IMR-90 (cell line): ENCODE data around the gene TBC1D22A. TPM values are rescaled to one million over a fixed set of nuclear protein-coding genes. Genes with fewer than 3 reads are reported as not detected.

ENCODE experiments used
- ATAC-seq: fragments of 200-7000 bp; cut with Tn5 transposase; 2 replicates; pipeline ENCODE4 v1.9.1; 2020; ENCODE audit warnings: low read depth, mild to moderate bottlenecking, moderate library complexity
- BruUV-seq: library from RNA; stranded (reverse); fragments of 400-500 nt; replicated peaks from 2 replicates; lab custom pipeline; 2021; lab: Mats Ljungman, UMichigan
- CTCF ChIA-PET: fragments of 300-600 bp; formaldehyde crosslinking; extraction: SDS; loops from one replicate; lab custom pipeline; 2021; ENCODE audit warnings: antibody characterized with exemption; lab: Yijun Ruan, JAX
- POLR2A ChIA-PET: fragments of 300-600 bp; sonication (Branson Sonifier 250); formaldehyde crosslinking; loops from one replicate; lab custom pipeline; 2022; ENCODE audit warnings: antibody characterized with exemption; ENCODE audit not compliant: unreplicated experiment; lab: Charles Lee
- DNase-seq: peaks from one replicate; pipeline ENCODE4 v3.0.0; 2013
- H2AFZ ChIP-seq: replicated peaks from 2 replicates; pipeline ENCODE3; 2013; ENCODE audit warnings: low read length, mild to moderate bottlenecking; ENCODE audit not compliant: poor library complexity
- H2AK5ac ChIP-seq: 2 replicates; pipeline ENCODE4 v1.6.1; 2013; ENCODE audit warnings: low read depth, low read length, inconsistent platforms
- H2AK9ac ChIP-seq: replicated peaks from 2 replicates; pipeline ENCODE3; 2013; ENCODE audit warnings: mild to moderate bottlenecking, low read depth, low read length, moderate library complexity; ENCODE audit not compliant: poor library complexity
- H2BK120ac ChIP-seq: 2 replicates; pipeline ENCODE4 v1.6.1; 2013; ENCODE audit warnings: low read depth, low read length, inconsistent platforms
- H2BK15ac ChIP-seq: 3 replicates; pipeline ENCODE4 v1.6.1; 2013; ENCODE audit warnings: low read depth, low read length, inconsistent platforms
- H2BK20ac ChIP-seq: 2 replicates; pipeline ENCODE4 v1.6.1; 2013; ENCODE audit warnings: low read depth, mild to moderate bottlenecking, inconsistent platforms, low read length, moderate library complexity
- H2BK5ac ChIP-seq: 2 replicates; pipeline ENCODE4 v1.6.1; 2013; ENCODE audit warnings: mild to moderate bottlenecking, low read depth, low read length, inconsistent platforms; ENCODE audit not compliant: poor library complexity, severe bottlenecking
- H3K14ac ChIP-seq: replicated peaks from 2 replicates; pipeline ENCODE4 v1.6.1; 2013; ENCODE audit warnings: low read depth, low read length, inconsistent platforms
- H3K18ac ChIP-seq: 2 replicates; pipeline ENCODE4 v1.6.1; 2013; ENCODE audit warnings: low read depth, low read length, control low read depth
- H3K23ac ChIP-seq: 2 replicates; pipeline ENCODE4 v1.6.1; 2013; ENCODE audit warnings: low read depth, low read length, inconsistent platforms
- H3K27ac ChIP-seq: 2 replicates; pipeline ENCODE4 v1.5.1; 2013; ENCODE audit warnings: mild to moderate bottlenecking, control low read depth, low read length; ENCODE audit not compliant: insufficient read depth
- H3K27me3 ChIP-seq: 2 replicates; pipeline ENCODE4 v1.6.1; 2013; ENCODE audit warnings: low read length; ENCODE audit not compliant: control insufficient read depth, insufficient read depth
- H3K36me3 ChIP-seq: 2 replicates; pipeline ENCODE4 v1.6.1; 2013; ENCODE audit warnings: low read length, mixed read lengths; ENCODE audit not compliant: control insufficient read depth, insufficient read depth
- H3K4ac ChIP-seq: 2 replicates; pipeline ENCODE4 v1.6.1; 2013; ENCODE audit warnings: low read depth, low read length, inconsistent platforms
- H3K4me1 ChIP-seq: 2 replicates; pipeline ENCODE4 v1.6.1; 2013; ENCODE audit warnings: low read length, mixed read lengths; ENCODE audit not compliant: control insufficient read depth, insufficient read depth
- H3K4me2 ChIP-seq: 2 replicates; pipeline ENCODE4 v1.6.1; 2013; ENCODE audit warnings: low read depth, mild to moderate bottlenecking, control low read depth, low read length, moderate library complexity
- H3K4me3 ChIP-seq: 2 replicates; pipeline ENCODE4 v1.5.1; 2013; ENCODE audit warnings: low read depth, mild to moderate bottlenecking, control low read depth, low read length, moderate library complexity; ENCODE audit not compliant: insufficient read depth
- H3K56ac ChIP-seq: 2 replicates; pipeline ENCODE4 v1.6.1; 2013; ENCODE audit warnings: low read length, inconsistent platforms; ENCODE audit not compliant: insufficient read depth; ENCODE audit errors: extremely low read depth
- H3K79me1 ChIP-seq, 2 experiments: 2 replicates each; pipeline ENCODE4 v1.6.1; 2013; ENCODE audit warnings: low read length in 2 of 2, inconsistent platforms in 1 of 2, low read depth in 1 of 2
- H3K9ac ChIP-seq: 2 replicates; pipeline ENCODE4 v1.6.1; 2013; ENCODE audit warnings: low read depth, low read length, control low read depth
- H3K9me1 ChIP-seq: 2 replicates; pipeline ENCODE4 v1.6.1; 2013; ENCODE audit warnings: low read length, inconsistent platforms; ENCODE audit not compliant: insufficient read depth
- H3K9me3 ChIP-seq: 2 replicates; pipeline ENCODE4 v1.6.1; 2013; ENCODE audit warnings: low read length; ENCODE audit not compliant: control insufficient read depth, insufficient read depth
- H4K20me1 ChIP-seq: 2 replicates; pipeline ENCODE4 v1.6.1; 2013; ENCODE audit warnings: low read length, inconsistent platforms; ENCODE audit not compliant: insufficient read depth
- H4K5ac ChIP-seq: 2 replicates; pipeline ENCODE4 v1.6.1; 2013; ENCODE audit warnings: mild to moderate bottlenecking, low read depth, low read length, control low read depth
- H4K8ac ChIP-seq, 2 experiments: 2 replicates each; pipeline ENCODE4 v1.6.1; 2013; ENCODE audit warnings: low read depth in 2 of 2, low read length in 2 of 2, control low read depth in 1 of 2, inconsistent platforms in 1 of 2
- H4K91ac ChIP-seq: 2 replicates; pipeline ENCODE4 v1.6.1; 2013; ENCODE audit warnings: low read depth, low read length, inconsistent platforms; ENCODE audit not compliant: insufficient read depth
- BHLHE40 ChIP-seq: fragments of 150-350 bp; IDR thresholded peaks from 2 replicates; pipeline ENCODE4 v1.6.1; 2016; ENCODE audit warnings: mild to moderate bottlenecking, low read depth, low read length
- CEBPB ChIP-seq: IDR thresholded peaks from 2 replicates; pipeline ENCODE4 v1.6.1; 2012; ENCODE audit warnings: low read depth, low read length, improper control_type of control experiment
- CHD1 ChIP-seq: IDR thresholded peaks from 2 replicates; pipeline ENCODE4 v1.6.1; 2012; ENCODE audit warnings: low read depth, low read length, improper control_type of control experiment
- FOS ChIP-seq: fragments of 150-350 bp; IDR thresholded peaks from 2 replicates; pipeline ENCODE4 v1.6.1; 2016; ENCODE audit warnings: low read depth, low read length
- MAFK ChIP-seq: IDR thresholded peaks from 2 replicates; pipeline ENCODE4 v1.6.1; 2012; ENCODE audit warnings: low read depth, low read length, improper control_type of control experiment
- MAZ ChIP-seq: IDR thresholded peaks from 2 replicates; pipeline ENCODE4 v1.6.1; 2012; ENCODE audit warnings: low read depth, mild to moderate bottlenecking, low read length, improper control_type of control experiment, moderate library complexity, borderline replicate concordance
- MXI1 ChIP-seq: IDR thresholded peaks from 2 replicates; pipeline ENCODE4 v1.6.1; 2012; ENCODE audit warnings: low read depth, mild to moderate bottlenecking, low read length, moderate library complexity, borderline replicate concordance
- NFE2L2 ChIP-seq: fragments of 150-350 bp; IDR thresholded peaks from 2 replicates; pipeline ENCODE4 v1.6.1; 2016; ENCODE audit warnings: low read depth, mild to moderate bottlenecking, low read length
- POLR2A ChIP-seq: IDR thresholded peaks from 2 replicates; pipeline ENCODE4 v1.6.1; 2012; ENCODE audit warnings: mild to moderate bottlenecking, low read depth, low read length
- RAD21 ChIP-seq: IDR thresholded peaks from 2 replicates; pipeline ENCODE4 v1.6.1; 2012; ENCODE audit warnings: low read length, improper control_type of control experiment
- RCOR1 ChIP-seq: IDR thresholded peaks from 2 replicates; pipeline ENCODE4 v1.6.1; 2012; ENCODE audit warnings: mild to moderate bottlenecking, low read length, improper control_type of control experiment; ENCODE audit not compliant: insufficient replicate concordance
- RFX5 ChIP-seq: IDR thresholded peaks from 2 replicates; pipeline ENCODE4 v1.8.0; 2012; ENCODE audit warnings: low read depth, mild to moderate bottlenecking, low read length, moderate library complexity
- SMC3 ChIP-seq: fragments of 150-350 bp; IDR thresholded peaks from 2 replicates; pipeline ENCODE4 v1.6.1; 2016; ENCODE audit warnings: low read depth, mild to moderate bottlenecking, antibody characterized with exemption, low read length, moderate library complexity
- WGBS, 2 experiments: methylation state at CpG; one replicate each; pipeline versions ENCODE4 v1.1.5 to v1.1.7; 2013; ENCODE audit warnings: missing lambda C conversion rate in 2 of 2; ENCODE audit not compliant: insufficient read length in 1 of 2; ENCODE audit errors: extremely low coverage in 2 of 2; 5-methylcytosine and 5-hydroxymethylcytosine counted together
- dilution Hi-C: fragments of 300-500 bp; cut with HindIII; formaldehyde crosslinking; loops from one replicate; pipeline ENCODE4 v1.14.3; 2018; ENCODE audit warnings: low sequenced_read_pairs; ENCODE audit not compliant: unreplicated experiment
- in situ Hi-C: fragments of 300-500 bp; cut with MboI; formaldehyde crosslinking; loops from 3 replicates; pipeline ENCODE4 v1.14.3; 2019; ENCODE audit warnings: low sequenced_read_pairs, inconsistent platforms, mixed read lengths
- intact Hi-C: fragments of 100-400 bp; cut with micrococcal nuclease; formaldehyde crosslinking; loops from 2 replicates; pipeline ENCODE4 v1.10.0; 2022
- polyA plus RNA-seq, 3 experiments: library from polyadenylated mRNA; depleted of rRNA; stranded (reverse); fragments of >200 nt; gene quantifications; 2 replicates each; pipeline ENCODE4 v1.2.3, GENCODE V29; 2012; ENCODE audit warnings: low replicate concordance in 1 of 3
- total RNA-seq: library from RNA; depleted of rRNA; stranded (reverse); fragments of >200 nt; gene quantifications from 2 replicates; pipeline ENCODE4 v1.2.3, GENCODE V29; 2012
- TF ChIP-seq, protein P1 (sequence below): fragments of 150-350 bp; IDR thresholded peaks from 2 replicates; pipeline ENCODE4 v1.6.1; 2016; ENCODE audit warnings: low read depth, mild to moderate bottlenecking, low read length, moderate library complexity, borderline replicate concordance
- TF ChIP-seq, protein P2 (sequence below): conservative IDR thresholded peaks from 2 replicates; pipeline ENCODE4 v1.5.1; 2012; ENCODE audit warnings: mild to moderate bottlenecking, low read depth, low read length, improper control_type of control experiment
- TF ChIP-seq, protein P3 (sequence below): fragments of 150-350 bp; IDR thresholded peaks from 2 replicates; pipeline ENCODE4 v1.6.1; 2017; ENCODE audit warnings: mild to moderate bottlenecking, antibody characterized with exemption, low read length, low read depth

Gene TBC1D22A
- total and polyA plus RNA-seq, 2 of the 4 experiments (the other 2 are of a cell fraction), result 9.0 to 16.7 TPM

DNA sequence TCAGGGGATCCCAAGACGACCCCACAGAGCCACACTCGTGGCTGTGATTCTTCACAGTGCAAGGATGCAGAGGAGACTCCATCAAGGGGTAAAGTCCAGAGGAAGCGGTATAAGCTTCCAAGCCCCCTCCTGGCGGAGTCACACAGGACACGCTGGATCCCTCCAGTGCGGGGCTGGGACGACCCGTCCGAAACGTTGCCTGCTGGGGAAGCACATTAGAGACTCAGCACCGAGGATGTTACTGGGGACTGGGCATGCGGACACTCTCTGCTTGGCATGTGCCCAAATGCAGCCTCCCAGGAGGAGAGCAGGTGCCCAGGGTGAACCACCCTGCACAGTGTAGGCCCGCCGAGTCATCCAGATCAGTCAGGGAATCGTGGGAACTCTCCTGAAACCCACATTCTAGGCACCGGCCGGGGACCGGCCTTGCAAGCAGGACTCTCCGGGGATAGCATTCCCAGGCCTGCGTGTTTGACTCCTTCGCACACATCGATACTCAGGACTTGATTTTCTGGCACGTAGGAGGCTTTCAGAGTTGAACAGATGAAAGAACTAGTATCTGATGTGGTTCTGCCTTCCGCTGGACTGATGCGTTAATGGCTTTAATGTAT lies 229.8 kb downstream of the TBC1D22A start:
- Histone ChIP-seq H3K36me3 (peaks cover 11% of the 10 kb centered on the region), H3K23ac (no peak overlapping the region), H3K79me1 (peaks cover 0 to 4% of the 10 kb centered on the region in 2 experiments; a peak in 1 of 4 replicates), H3K14ac (no peak overlapping the region), H3K18ac (no peak overlapping the region), H3K4me2 (no peak overlapping the region), H3K4me1 (no peaks in the 10 kb centered on the region), H3K4ac (no peak overlapping the region), H3K56ac (no peak overlapping the region), H3K9me1 (no peaks in the 10 kb centered on the region; the same call in 1 of the 2 replicates), H3K9ac (no peak overlapping the region), H2BK5ac (no peak overlapping the region), H4K5ac (no peak overlapping the region), H4K8ac (no peak overlapping the region), H4K91ac (no peak overlapping the region), H2AK5ac (no peak overlapping the region), H2BK15ac (no peak overlapping the region), H4K20me1 (no peaks in the 10 kb centered on the region), H3K9me3 (no peaks in the 10 kb centered on the region), H2BK120ac (no peak overlapping the region), H3K27ac (no peak overlapping the region), H3K4me3 (no peak overlapping the region), H2BK20ac (no peak overlapping the region), H3K27me3 (no peaks in the 10 kb centered on the region), H2AK9ac (no peak overlapping the region), H2AFZ (no peak overlapping the region)
- TF ChIP-seq CHD1, result no peak
- TF ChIP-seq, protein P1, sequence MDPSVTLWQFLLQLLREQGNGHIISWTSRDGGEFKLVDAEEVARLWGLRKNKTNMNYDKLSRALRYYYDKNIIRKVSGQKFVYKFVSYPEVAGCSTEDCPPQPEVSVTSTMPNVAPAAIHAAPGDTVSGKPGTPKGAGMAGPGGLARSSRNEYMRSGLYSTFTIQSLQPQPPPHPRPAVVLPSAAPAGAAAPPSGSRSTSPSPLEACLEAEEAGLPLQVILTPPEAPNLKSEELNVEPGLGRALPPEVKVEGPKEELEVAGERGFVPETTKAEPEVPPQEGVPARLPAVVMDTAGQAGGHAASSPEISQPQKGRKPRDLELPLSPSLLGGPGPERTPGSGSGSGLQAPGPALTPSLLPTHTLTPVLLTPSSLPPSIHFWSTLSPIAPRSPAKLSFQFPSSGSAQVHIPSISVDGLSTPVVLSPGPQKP, result no peak
- no peak for TF ChIP-seq FOS
- no peak for TF ChIP-seq MAFK
- no peak for TF ChIP-seq POLR2A
- TF ChIP-seq CEBPB, result no peak
- TF ChIP-seq, protein P2, sequence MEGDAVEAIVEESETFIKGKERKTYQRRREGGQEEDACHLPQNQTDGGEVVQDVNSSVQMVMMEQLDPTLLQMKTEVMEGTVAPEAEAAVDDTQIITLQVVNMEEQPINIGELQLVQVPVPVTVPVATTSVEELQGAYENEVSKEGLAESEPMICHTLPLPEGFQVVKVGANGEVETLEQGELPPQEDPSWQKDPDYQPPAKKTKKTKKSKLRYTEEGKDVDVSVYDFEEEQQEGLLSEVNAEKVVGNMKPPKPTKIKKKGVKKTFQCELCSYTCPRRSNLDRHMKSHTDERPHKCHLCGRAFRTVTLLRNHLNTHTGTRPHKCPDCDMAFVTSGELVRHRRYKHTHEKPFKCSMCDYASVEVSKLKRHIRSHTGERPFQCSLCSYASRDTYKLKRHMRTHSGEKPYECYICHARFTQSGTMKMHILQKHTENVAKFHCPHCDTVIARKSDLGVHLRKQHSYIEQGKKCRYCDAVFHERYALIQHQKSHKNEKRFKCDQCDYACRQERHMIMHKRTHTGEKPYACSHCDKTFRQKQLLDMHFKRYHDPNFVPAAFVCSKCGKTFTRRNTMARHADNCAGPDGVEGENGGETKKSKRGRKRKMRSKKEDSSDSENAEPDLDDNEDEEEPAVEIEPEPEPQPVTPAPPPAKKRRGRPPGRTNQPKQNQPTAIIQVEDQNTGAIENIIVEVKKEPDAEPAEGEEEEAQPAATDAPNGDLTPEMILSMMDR, result no peak
- TF ChIP-seq MXI1, result no peak
- TF ChIP-seq SMC3, result no peak
- TF ChIP-seq, protein P3, sequence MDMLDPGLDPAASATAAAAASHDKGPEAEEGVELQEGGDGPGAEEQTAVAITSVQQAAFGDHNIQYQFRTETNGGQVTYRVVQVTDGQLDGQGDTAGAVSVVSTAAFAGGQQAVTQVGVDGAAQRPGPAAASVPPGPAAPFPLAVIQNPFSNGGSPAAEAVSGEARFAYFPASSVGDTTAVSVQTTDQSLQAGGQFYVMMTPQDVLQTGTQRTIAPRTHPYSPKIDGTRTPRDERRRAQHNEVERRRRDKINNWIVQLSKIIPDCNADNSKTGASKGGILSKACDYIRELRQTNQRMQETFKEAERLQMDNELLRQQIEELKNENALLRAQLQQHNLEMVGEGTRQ, result no peak
- TF ChIP-seq RFX5, result no peak
- no peak for TF ChIP-seq RAD21
- no peak for TF ChIP-seq BHLHE40
- TF ChIP-seq NFE2L2, result no peak
- no peak for TF ChIP-seq RCOR1
- no peak for TF ChIP-seq MAZ
- ATAC-seq (no peak), DNase-seq (no peak)
- no TSS peak for BruUV-seq
- ChIA-PET POLR2A (no interaction called here), CTCF (no interaction called here)
- 88% methylated on average over 12 of the region's 25 CpGs; no CpG with 5 or more reads in 1 of the 2 experiments for WGBS, 2 experiments
- in situ Hi-C loops, result no loop called here
- dilution Hi-C loops, result no loop called here
- intact Hi-C loops, result no loop called here
